Spleen (tissue), 11 donors: Measurements from ENCODE around the gene RAB11FIP4. TPM values are rescaled to one million over a fixed set of nuclear protein-coding genes. Genes with fewer than 3 reads are reported as not detected.
A peak's percentile ranks its signal among the peaks of the same experiment; 100 is the strongest.

ENCODE experiments used
- DNase-seq: peaks from one replicate; pipeline ENCODE4 v3.0.0-alpha.2; 2020
- H3K27ac ChIP-seq, 8 donors: fragments of 200-600 bp; sonication (generic) in 7 of 8; 1 replicate in 4 of 8; 2 replicates in 4 of 8; pipeline versions ENCODE4 v1.5.0 to v1.8.0; 2016 to 2021; ENCODE audit warnings: inconsistent platforms in 4 of 8, mild to moderate bottlenecking in 4 of 8, moderate library complexity in 1 of 8
- H3K27me3 ChIP-seq, 7 donors: fragments of 200-600 bp; sonication (generic) in 6 of 7; replicated peaks in 1 of 7; 1 replicate in 4 of 7; 2 replicates in 3 of 7; pipeline versions ENCODE4 v1.5.0 to v1.8.0; 2016 to 2021; ENCODE audit warnings: inconsistent platforms in 3 of 7, mild to moderate bottlenecking in 1 of 7
- H3K36me3 ChIP-seq, 6 donors: fragments of 200-600 bp; sonication (generic) in 5 of 6; 1 replicate in 4 of 6; 2 replicates in 2 of 6; pipeline versions ENCODE4 v1.5.0 to v1.8.0; 2016 to 2021; ENCODE audit warnings: inconsistent platforms in 2 of 6
- H3K4me1 ChIP-seq, 6 donors: fragments of 200-600 bp; sonication (generic) in 5 of 6; 1 replicate in 3 of 6; 2 replicates in 3 of 6; pipeline versions ENCODE4 v1.5.0 to v1.8.0; 2016 to 2021; ENCODE audit warnings: inconsistent platforms in 3 of 6
- H3K4me3 ChIP-seq, 8 donors: fragments of 200-600 bp; sonication (generic) in 7 of 8; 1 replicate in 4 of 8; 2 replicates in 4 of 8; pipeline versions ENCODE4 v1.5.0 to v1.8.0; 2016 to 2021; ENCODE audit warnings: inconsistent platforms in 4 of 8, mild to moderate bottlenecking in 4 of 8, moderate library complexity in 2 of 8
- H3K9me3 ChIP-seq, 8 donors: fragments of 200-600 bp; sonication (generic) in 7 of 8; 1 replicate in 4 of 8; 2 replicates in 4 of 8; pipeline versions ENCODE4 v1.5.0 to v1.8.0; 2016 to 2021; ENCODE audit warnings: inconsistent platforms in 4 of 8
- POLR2A ChIP-seq, 3 donors: fragments of 450-650 bp; IDR thresholded peaks; one replicate each; pipeline ENCODE4 v1.5.1; 2017; ENCODE audit warnings: antibody characterized with exemption in 3 of 3, mild to moderate bottlenecking in 1 of 3
- POLR2AphosphoS5 ChIP-seq, 3 donors: sonication (generic); formaldehyde crosslinking; IDR thresholded peaks; one replicate each; pipeline ENCODE4 v1.5.1; 2017; ENCODE audit warnings: antibody characterized with exemption in 3 of 3
- WGBS, 5 donors: extraction: QIAGEN DNeasy Blood & Tissue Kit in 3 of 5; methylation state at CpG; one replicate each; pipeline versions ENCODE4 v1.1.5 to v1.1.7; 2013 to 2018; 5-methylcytosine and 5-hydroxymethylcytosine counted together
- intact Hi-C: fragments of 100-400 bp; cut with DNase I; formaldehyde crosslinking; loops from one replicate; pipeline ENCODE4 v1.15.0; 2023; ENCODE audit warnings: low total_unique reads
- polyA plus RNA-seq, 3 donors: library from polyadenylated mRNA; stranded (reverse); fragments of 200-250 nt; gene quantifications; one replicate each; pipeline ENCODE4 v1.2.1, GENCODE V29; 2013
- total RNA-seq, 7 donors: library from RNA; depleted of rRNA in 3 of 7; stranded (reverse); fragments of >200 nt in 3 of 7; fragmentation: NEBNext Ultra II Directional in 4 of 7; extraction: Animal tissue kit (Norgen Biotek cat#: 25700) in 4 of 7; gene quantifications; one replicate each; pipeline versions ENCODE4 v1.1.0 to v1.2.1, GENCODE V29; 2016 to 2021
- TF ChIP-seq, protein P1 (sequence below), 11 experiments: fragments of 200-600 bp in 7 of 11; fragments of 450-650 bp in 4 of 11; sonication (generic) in 4 of 11; IDR thresholded peaks in 8 of 11; conservative IDR thresholded peaks in 3 of 11; 1 replicate in 7 of 11; 2 replicates in 4 of 11; pipeline versions ENCODE4 v1.4.0 to v1.8.0; 2016 to 2021; ENCODE audit warnings: antibody characterized with exemption in 11 of 11, inconsistent platforms in 4 of 11, mild to moderate bottlenecking in 1 of 11
- donor health status: healthy with polysubstance abuse.
- donor health status: DM: no; HTN: no; CAD: no; lungs with moderate emphysema.
- donor health status: DM: no; HTN: no; CAD: no.
- donor health status: Bipolar disorder and iron deficiency.
- donor health status: healthy.
- donor health status: DM: no; HTN: no; CAD: no.
- donor health status: DM: yes; HTN: yes; CAD: no.

The RAB11FIP4 gene
- total and polyA plus RNA-seq, 10 donors = 5.5 to 25.2 (median 20.9) TPM

DNA sequence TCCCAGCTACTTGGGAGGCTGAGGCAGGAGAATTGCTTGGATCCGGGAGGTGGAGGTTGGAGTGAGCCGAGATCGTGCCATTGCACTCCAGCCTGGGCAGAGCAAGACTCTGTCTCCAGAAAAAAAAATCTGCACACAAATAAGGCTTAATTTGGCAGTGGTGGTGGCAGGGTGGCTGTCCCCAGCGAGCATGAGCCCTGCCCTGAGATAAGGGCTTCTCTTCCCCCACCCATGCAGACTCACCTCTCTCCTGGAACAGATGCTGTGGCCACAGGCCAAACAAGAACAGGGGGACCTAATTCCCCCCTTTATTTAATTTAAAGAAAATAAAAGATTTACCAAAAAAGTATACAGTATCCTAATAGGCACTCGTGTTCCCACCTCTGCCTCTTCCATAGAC is 157.2 kb downstream of the RAB11FIP4 start:
- intact Hi-C loops = no loop called here
- peak overlapping the region; percentile 86 to 97 (median 92) for H3K27ac ChIP-seq
- peak overlapping the region in 7 of 8 donors; percentile 63 to 92 (median 83) for H3K4me3 ChIP-seq
- peak; percentile 51 for DNase-seq
- 62 to 74% (median 68%) methylated on average over 5 of the region's 5 CpGs for WGBS, 5 donors
- H3K4me1 ChIP-seq = peaks cover 0 to 33% (median 21%) of the 10 kb centered on the region in 6 donors
- TF ChIP-seq POLR2A (IDR thresholded peaks at IDR 0.05) (no peak), POLR2AphosphoS5 (IDR thresholded peaks at IDR 0.05) (no peak)
- TF ChIP-seq, protein P1, sequence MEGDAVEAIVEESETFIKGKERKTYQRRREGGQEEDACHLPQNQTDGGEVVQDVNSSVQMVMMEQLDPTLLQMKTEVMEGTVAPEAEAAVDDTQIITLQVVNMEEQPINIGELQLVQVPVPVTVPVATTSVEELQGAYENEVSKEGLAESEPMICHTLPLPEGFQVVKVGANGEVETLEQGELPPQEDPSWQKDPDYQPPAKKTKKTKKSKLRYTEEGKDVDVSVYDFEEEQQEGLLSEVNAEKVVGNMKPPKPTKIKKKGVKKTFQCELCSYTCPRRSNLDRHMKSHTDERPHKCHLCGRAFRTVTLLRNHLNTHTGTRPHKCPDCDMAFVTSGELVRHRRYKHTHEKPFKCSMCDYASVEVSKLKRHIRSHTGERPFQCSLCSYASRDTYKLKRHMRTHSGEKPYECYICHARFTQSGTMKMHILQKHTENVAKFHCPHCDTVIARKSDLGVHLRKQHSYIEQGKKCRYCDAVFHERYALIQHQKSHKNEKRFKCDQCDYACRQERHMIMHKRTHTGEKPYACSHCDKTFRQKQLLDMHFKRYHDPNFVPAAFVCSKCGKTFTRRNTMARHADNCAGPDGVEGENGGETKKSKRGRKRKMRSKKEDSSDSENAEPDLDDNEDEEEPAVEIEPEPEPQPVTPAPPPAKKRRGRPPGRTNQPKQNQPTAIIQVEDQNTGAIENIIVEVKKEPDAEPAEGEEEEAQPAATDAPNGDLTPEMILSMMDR (IDR thresholded peaks at IDR 0.05 in 8 of 11, conservative IDR thresholded peaks at IDR 0.05 in 3 of 11) = no peak
- no peaks in the 10 kb centered on the region for H3K36me3 ChIP-seq
- H3K27me3 ChIP-seq = no peaks in the 10 kb centered on the region
- no peaks in the 10 kb centered on the region for H3K9me3 ChIP-seq

DNA sequence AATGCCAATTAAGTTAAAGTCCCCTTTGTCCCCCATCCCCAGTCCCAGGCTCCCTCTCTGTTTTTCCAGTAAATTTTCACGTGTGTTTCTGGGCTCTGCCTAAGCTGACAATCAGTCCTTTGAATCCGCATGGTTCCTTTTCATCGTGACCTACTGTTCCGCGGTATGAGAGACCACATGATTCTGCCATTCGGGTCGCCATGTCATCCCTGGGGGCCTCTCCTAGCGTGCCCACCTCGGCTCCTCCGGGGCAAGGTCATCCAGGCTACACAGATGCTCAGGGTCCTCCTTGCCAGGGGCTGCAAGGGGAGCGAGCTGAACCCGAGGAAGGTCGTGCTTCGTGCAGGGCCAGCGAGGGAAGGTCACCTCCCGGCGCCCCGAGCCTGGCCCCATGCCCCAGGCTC is 157.6 kb downstream of the RAB11FIP4 start:
- peaks cover 0 to 33% (median 21%) of the 10 kb centered on the region in 6 donors for H3K4me1 ChIP-seq
- no peaks in the 10 kb centered on the region for H3K27me3 ChIP-seq
- peak overlapping the region; percentile 63 to 92 (median 84) for H3K4me3 ChIP-seq
- no peak for DNase-seq
- no peaks in the 10 kb centered on the region for H3K9me3 ChIP-seq
- no peaks in the 10 kb centered on the region for H3K36me3 ChIP-seq
- WGBS, 5 donors = 0 to 1% (median 0%) methylated on average over 11 to 18 of the region's 18 CpGs
- intact Hi-C loops = no loop called here
- TF ChIP-seq POLR2A (IDR thresholded peaks at IDR 0.05) = no peak
- TF ChIP-seq, protein P1 (IDR thresholded peaks at IDR 0.05 in 8 of 11, conservative IDR thresholded peaks at IDR 0.05 in 3 of 11) = no peak
- no peak for TF ChIP-seq POLR2AphosphoS5 (IDR thresholded peaks at IDR 0.05)
- peak overlapping the region; percentile 86 to 97 (median 92) for H3K27ac ChIP-seq

DNA sequence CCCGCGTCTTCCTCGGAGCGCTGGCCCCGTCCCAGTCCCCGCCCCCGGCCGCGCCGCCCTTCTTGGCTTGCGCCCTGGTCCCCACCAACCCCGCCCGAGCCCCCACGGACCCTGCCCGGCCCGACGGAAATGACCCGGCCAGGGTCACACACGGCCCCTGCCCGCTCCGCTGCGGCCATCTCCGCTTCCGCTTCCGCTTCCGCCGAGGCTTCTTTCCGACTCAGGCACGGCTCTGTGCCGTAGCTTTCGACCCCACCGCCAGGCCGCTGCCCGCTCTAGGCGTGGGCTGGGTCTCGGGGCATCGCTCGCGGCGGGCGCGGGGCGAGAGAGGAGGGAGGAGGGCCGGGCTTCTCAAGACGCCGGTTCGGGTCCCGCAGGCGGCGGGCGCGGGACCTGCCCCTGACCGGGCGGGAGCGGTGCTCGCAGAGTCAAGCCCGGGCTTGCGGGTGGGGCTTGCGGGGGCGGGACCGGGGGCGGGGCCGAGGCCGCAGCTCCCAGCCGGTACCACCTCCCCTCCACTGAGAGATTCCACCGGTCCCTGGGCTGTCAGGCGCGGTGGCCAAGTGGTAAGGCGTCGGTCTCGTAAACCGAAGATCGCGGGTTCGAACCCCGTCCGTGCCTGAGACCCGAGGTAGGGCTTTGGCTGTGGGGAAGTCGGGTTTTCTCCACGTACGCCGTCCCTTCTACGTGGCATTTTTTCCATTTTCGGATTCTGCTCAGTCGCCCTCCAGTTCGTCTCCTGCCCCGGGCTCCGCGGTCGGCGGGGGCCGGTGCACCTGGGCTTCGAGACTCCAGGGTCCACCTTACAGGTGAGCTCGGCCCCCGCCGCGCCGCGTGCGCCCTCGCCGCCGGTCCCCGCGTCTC is 158.3 kb downstream of the RAB11FIP4 start:
- 1% methylated on average over 65 to 105 of the region's 105 CpGs for WGBS, 5 donors
- Histone ChIP-seq H3K4me1 (peaks cover 0 to 33% (median 21%) of the 10 kb centered on the region in 6 donors), H3K36me3 (no peaks in the 10 kb centered on the region), H3K4me3 (peak overlapping the region; percentile 63 to 92 (median 84)), H3K27me3 (no peaks in the 10 kb centered on the region), H3K9me3 (no peaks in the 10 kb centered on the region), H3K27ac (peak overlapping the region; percentile 86 to 97 (median 92))
- intact Hi-C loops = loop anchor here (10.0 kb wide), 1 partner anchor 295 kb away; no protein-coding TSS in a partner anchor
- DNase-seq = peak; percentile 96
- TF ChIP-seq POLR2A (IDR thresholded peaks at IDR 0.05) (peak in 1 of 3 donors; percentile 20), POLR2AphosphoS5 (IDR thresholded peaks at IDR 0.05) (peak; percentile 90 to 92 (median 91))
- TF ChIP-seq, protein P1 (IDR thresholded peaks at IDR 0.05 in 8 of 11, conservative IDR thresholded peaks at IDR 0.05 in 3 of 11) = peak in 4 of 11 experiments; percentile 15 to 27 (median 24)
